H1 (cell line): ENCODE data around the gene PRSS48. TPM values are rescaled to one million over a fixed set of nuclear protein-coding genes. Genes with fewer than 3 reads are reported as not detected.

Experiments used
- CTCF ChIA-PET: fragments of 300-600 bp; sonication (Branson Sonifier 250); formaldehyde crosslinking; loops from one replicate; lab custom pipeline; 2021; ENCODE audit not compliant: partially characterized antibody; lab: Charles Lee
- POLR2A ChIA-PET: fragments of 300-600 bp; sonication (Branson Sonifier 250); formaldehyde crosslinking; loops from one replicate; lab custom pipeline; 2021; ENCODE audit warnings: inconsistent platforms; ENCODE audit not compliant: partially characterized antibody; lab: Charles Lee
- DNase-seq, 2 experiments: peaks; one replicate each; pipeline versions ENCODE4 v3.0.0 to v3.0.0-alpha.2; 2010 to 2022; ENCODE audit warnings: low spot score in 2 of 2, low read depth in 1 of 2, mixed read lengths in 1 of 2
- FAIRE-seq: peaks from 2 replicates; lab custom pipeline; 2011; peaks lifted over from hg19 to GRCh38; lab: Jason Lieb, UNC
- H2AFZ ChIP-seq: 2 replicates; pipeline ENCODE4 v1.8.1; 2012; ENCODE audit warnings: low read length, inconsistent platforms
- H2AK5ac ChIP-seq: 2 replicates; pipeline ENCODE4 v1.6.1; 2013; ENCODE audit warnings: low read depth, low read length
- H2BK120ac ChIP-seq: replicated peaks from 2 replicates; pipeline ENCODE3; 2013; ENCODE audit warnings: low read depth, low read length, inconsistent platforms
- H2BK12ac ChIP-seq: 2 replicates; pipeline ENCODE4 v1.6.1; 2013; ENCODE audit warnings: low read depth, low read length
- H2BK15ac ChIP-seq: 2 replicates; pipeline ENCODE4 v1.6.1; 2013; ENCODE audit warnings: low read length
- H2BK20ac ChIP-seq: 2 replicates; pipeline ENCODE4 v1.6.1; 2013; ENCODE audit warnings: low read length
- H2BK5ac ChIP-seq: 2 replicates; pipeline ENCODE4 v1.6.1; 2013; ENCODE audit warnings: low read depth, low read length
- H3K14ac ChIP-seq: 2 replicates; pipeline ENCODE4 v1.6.1; 2013; ENCODE audit warnings: inconsistent platforms; ENCODE audit not compliant: insufficient read length
- H3K18ac ChIP-seq: 2 replicates; pipeline ENCODE4 v1.6.1; 2013; ENCODE audit warnings: low read length; ENCODE audit errors: extremely low read depth
- H3K23ac ChIP-seq: 2 replicates; pipeline ENCODE4 v1.6.1; 2013; ENCODE audit warnings: inconsistent platforms; ENCODE audit not compliant: insufficient read length
- H3K23me2 ChIP-seq: 2 replicates; pipeline ENCODE4 v1.6.1; 2013; ENCODE audit warnings: low read depth, low read length
- H3K27ac ChIP-seq: 2 replicates; pipeline ENCODE4 v1.6.1; 2011; ENCODE audit warnings: low read depth, low read length, inconsistent platforms
- H3K27me3 ChIP-seq, 4 experiments: replicated peaks in 1 of 4; 1 replicate in 1 of 4; 2 replicates in 3 of 4; pipeline versions ENCODE4 v1.6.1 to v1.8.1; 2011 to 2013; ENCODE audit warnings: low read length in 3 of 4, mild to moderate bottlenecking in 3 of 4, inconsistent platforms in 2 of 4, mixed read lengths in 2 of 4, moderate library complexity in 1 of 4; ENCODE audit not compliant: control insufficient read depth in 3 of 4, insufficient read depth in 3 of 4; ENCODE audit errors: extremely low read depth in 1 of 4
- H3K36me3 ChIP-seq, 4 experiments: 2 replicates each; pipeline versions ENCODE4 v1.6.1 to v1.8.1; 2011 to 2013; ENCODE audit warnings: mild to moderate bottlenecking in 4 of 4, low read length in 3 of 4, moderate library complexity in 2 of 4, control low read depth in 1 of 4, inconsistent platforms in 1 of 4; ENCODE audit not compliant: insufficient read depth in 4 of 4, control insufficient read depth in 2 of 4
- H3K4ac ChIP-seq: replicated peaks from 2 replicates; pipeline ENCODE3; 2013; ENCODE audit warnings: low read length, low read depth, mixed read lengths, inconsistent platforms; ENCODE audit not compliant: insufficient read length
- H3K4me1 ChIP-seq, 4 experiments: replicated peaks in 1 of 4; 1 replicate in 1 of 4; 2 replicates in 3 of 4; pipeline versions ENCODE4 v1.6.1 to v1.8.1; 2011 to 2013; ENCODE audit warnings: low read length in 3 of 4, inconsistent platforms in 2 of 4, mixed read lengths in 1 of 4; ENCODE audit not compliant: insufficient read depth in 4 of 4, control insufficient read depth in 3 of 4
- H3K4me2 ChIP-seq, 2 experiments: 2 replicates each; pipeline versions ENCODE4 v1.6.1 to v1.8.1; 2011 to 2013; ENCODE audit warnings: low read depth in 2 of 2, low read length in 2 of 2, control low read depth in 1 of 2, inconsistent platforms in 1 of 2, mild to moderate bottlenecking in 1 of 2; ENCODE audit not compliant: insufficient read depth in 1 of 2
- H3K4me3 ChIP-seq, 4 experiments: fragments of 200-600, 300-600 bp in 1 of 4; sonication (generic), shearing (Covaris generic), sonication (Bioruptor Twin) in 1 of 4; 2 replicates each; pipeline versions ENCODE4 v1.5.1 to v1.8.1; 2011 to 2016; ENCODE audit warnings: low read length in 4 of 4, low read depth in 3 of 4, control low read depth in 2 of 4, inconsistent platforms in 2 of 4, mild to moderate bottlenecking in 2 of 4, mixed read lengths in 1 of 4, moderate library complexity in 1 of 4; ENCODE audit not compliant: insufficient read depth in 2 of 4; ENCODE audit errors: extremely low read depth in 1 of 4
- H3K56ac ChIP-seq: replicated peaks from 2 replicates; pipeline ENCODE3; 2013; ENCODE audit warnings: low read depth, mild to moderate bottlenecking, mixed read lengths, low read length, inconsistent platforms; ENCODE audit not compliant: insufficient read length
- H3K79me1 ChIP-seq: 2 replicates; pipeline ENCODE4 v1.6.1; 2013; ENCODE audit warnings: low read depth, low read length, control low read depth
- H3K79me2 ChIP-seq, 2 experiments: 2 replicates each; pipeline versions ENCODE4 v1.6.1 to v1.8.1; 2012 to 2013; ENCODE audit warnings: low read length in 2 of 2, mild to moderate bottlenecking in 2 of 2, inconsistent platforms in 1 of 2; ENCODE audit not compliant: insufficient read depth in 2 of 2, control insufficient read depth in 1 of 2
- H3K9ac ChIP-seq, 4 experiments: replicated peaks in 1 of 4; 1 replicate in 1 of 4; 2 replicates in 3 of 4; pipeline versions ENCODE4 v1.6.1 to v1.8.1; 2011 to 2013; ENCODE audit warnings: low read depth in 3 of 4, low read length in 3 of 4, control low read depth in 2 of 4, mild to moderate bottlenecking in 2 of 4, moderate library complexity in 2 of 4, inconsistent platforms in 1 of 4; ENCODE audit errors: extremely low read depth in 1 of 4
- H3K9me3 ChIP-seq, 2 experiments: 2 replicates each; pipeline versions ENCODE4 v1.6.1 to v1.8.1; 2012 to 2013; ENCODE audit warnings: mild to moderate bottlenecking in 2 of 2, moderate library complexity in 2 of 2, control low read depth in 1 of 2, inconsistent platforms in 1 of 2, low read depth in 1 of 2, low read length in 1 of 2, mixed read lengths in 1 of 2; ENCODE audit not compliant: insufficient read depth in 2 of 2
- H4K20me1 ChIP-seq, 2 experiments: replicated peaks in 1 of 2; 2 replicates each; pipeline versions ENCODE3 to v1.8.1; 2011 to 2013; ENCODE audit warnings: inconsistent platforms in 2 of 2, low read length in 2 of 2, mild to moderate bottlenecking in 1 of 2; ENCODE audit not compliant: insufficient read depth in 2 of 2, control insufficient read depth in 1 of 2
- H4K5ac ChIP-seq: 2 replicates; pipeline ENCODE4 v1.6.1; 2013; ENCODE audit warnings: low read length, low read depth, mixed read lengths, inconsistent platforms; ENCODE audit not compliant: insufficient read length
- H4K8ac ChIP-seq: 2 replicates; pipeline ENCODE4 v1.8.0; 2013; ENCODE audit warnings: mild to moderate bottlenecking, moderate library complexity, low read length, inconsistent platforms; ENCODE audit not compliant: insufficient read depth; ENCODE audit errors: extremely low read depth
- H4K91ac ChIP-seq: replicated peaks from 2 replicates; pipeline ENCODE3; 2013; ENCODE audit warnings: low read length, mixed read lengths, inconsistent platforms; ENCODE audit not compliant: insufficient read length
- POLR2A ChIP-seq, 2 experiments: IDR thresholded peaks; 1 replicate in 1 of 2; 2 replicates in 1 of 2; pipeline ENCODE4 v1.6.1; 2011; ENCODE audit warnings: low read depth in 2 of 2, low read length in 2 of 2, mild to moderate bottlenecking in 2 of 2; ENCODE audit errors: control extremely low read depth in 1 of 2
- RAD21 ChIP-seq, 2 experiments: IDR thresholded peaks in 1 of 2; conservative IDR thresholded peaks in 1 of 2; 2 replicates each; pipeline ENCODE4 v1.6.1; 2011; ENCODE audit warnings: low read depth in 2 of 2, low read length in 2 of 2, improper control_type of control experiment in 1 of 2, inconsistent platforms in 1 of 2, mild to moderate bottlenecking in 1 of 2, moderate library complexity in 1 of 2
- WGBS, 2 experiments: shearing (Covaris generic) in 1 of 2; methylation state at CpG; one replicate each; pipeline versions ENCODE4 v1.1.6 to v1.1.7; 2013 to 2015; ENCODE audit warnings: low lambda C conversion rate in 2 of 2, mixed read lengths in 2 of 2, inconsistent platforms in 1 of 2, low coverage in 1 of 2, missing lambda C conversion rate in 1 of 2; ENCODE audit not compliant: insufficient replicate concordance in 2 of 2, insufficient coverage in 1 of 2, insufficient read length in 1 of 2; ENCODE audit errors: extremely low coverage in 1 of 2, missing lambda C conversion rate in 1 of 2; 5-methylcytosine and 5-hydroxymethylcytosine counted together
- polyA plus RNA-seq, 7 experiments: library from polyadenylated mRNA; depleted of rRNA in 3 of 7; stranded (reverse) in 5 of 7; unstranded in 2 of 7; fragments of >200 nt in 5 of 7; fragments of 200-250 nt in 2 of 7; gene quantifications; 1 replicate in 5 of 7; 2 replicates in 1 of 7; 4 replicates in 1 of 7; pipeline versions ENCODE4 v1.2.1 to v1.2.3, GENCODE V29; 2011 to 2013; ENCODE audit warnings: missing spikeins in 2 of 7, mixed read lengths in 2 of 7
- total RNA-seq: library from RNA; stranded (reverse); fragmentation: NEBNext Ultra II Directional; extraction: Animal tissue kit (Norgen Biotek cat#: 25700); gene quantifications from 2 replicates; pipeline ENCODE4 v1.2.1, GENCODE V29; 2021

PRSS48 gene
- total and polyA plus RNA-seq, 2 of the 8 experiments (the other 6 are each of a cell fraction or from before 2014, with no cell fraction given) = not detected

GRCh38 chr4:151238477-151238876 lies 38.5 kb upstream of the PRSS48 start:
- Histone ChIP-seq H4K8ac (no peak overlapping the region), H3K9me3 (0 out of 4 replicates have a peak, but pooled peaks cover 0 to 3% of the 10 kb centered on the region in 2 experiments), H2BK15ac (no peak overlapping the region), H2BK20ac (no peak overlapping the region), H3K27ac (no peak overlapping the region), H3K36me3 (no peaks in the 10 kb centered on the region), H3K79me2 (peaks cover 0 to 43% of the 10 kb centered on the region in 2 experiments; a peak in 2 of 4 replicates), H2BK12ac (no peak overlapping the region), H3K14ac (no peak overlapping the region), H3K23me2 (no peaks in the 10 kb centered on the region), H4K20me1 (no peaks in the 10 kb centered on the region), H3K4me2 (no peak overlapping the region), H4K5ac (no peak overlapping the region), H3K4me1 (peaks cover 0 to 3% (median 0%) of the 10 kb centered on the region in 4 experiments; a peak in 2 of 7 replicates), H3K79me1 (peaks cover 2% of the 10 kb centered on the region; the same call in 1 of the 2 replicates), H3K27me3 (no peaks in the 10 kb centered on the region), H3K56ac (no peak overlapping the region), H3K23ac (no peak overlapping the region), H2AFZ (no peak overlapping the region), H2BK120ac (no peak overlapping the region), H2AK5ac (no peak overlapping the region), H3K9ac (no peak overlapping the region), H4K91ac (no peak overlapping the region), H2BK5ac (no peak overlapping the region), H3K4ac (no peak overlapping the region), H3K18ac (no peak overlapping the region), H3K4me3 (no peak overlapping the region)
- CTCF ChIA-PET = no interaction called here
- FAIRE-seq = no peak
- DNase-seq = no peak
- no peak for TF ChIP-seq POLR2A (IDR thresholded peaks at IDR 0.05; ENCODE audit: control extremely low read depth in 1 of 2, low read depth in 2 of 2, low read length in 2 of 2)
- TF ChIP-seq RAD21 (IDR thresholded peaks at IDR 0.05 in 1 of 2, conservative IDR thresholded peaks at IDR 0.05 in 1 of 2; ENCODE audit: low read depth in 2 of 2, low read length in 2 of 2) = 0 out of 4 replicates have a peak, but pooled peaks of 1 of the 2 experiments have one; percentile 12
- WGBS, 2 experiments = 63% methylated on average over 3 of the region's 3 CpGs; no CpG with 5 or more reads in 1 of the 2 experiments
- POLR2A ChIA-PET = no interaction called here
